HepG2 (cell line): ENCODE measurements around the gene SDK2. TPM values are rescaled to one million over a fixed set of nuclear protein-coding genes. Genes with fewer than 3 reads are reported as not detected.

ENCODE experiments used
- MAX ChIP-seq: IDR thresholded peaks from 2 replicates; pipeline ENCODE4 v1.6.1; 2012; ENCODE audit warnings: inconsistent platforms
- NFIC ChIP-seq: IDR thresholded peaks from 2 replicates; pipeline ENCODE4 v1.6.1; 2012; ENCODE audit warnings: mild to moderate bottlenecking, low read length, inconsistent platforms
- ZNF367 ChIP-seq: sonication (generic); formaldehyde crosslinking; IDR thresholded peaks from 2 replicates; pipeline ENCODE4 v1.4.0; 2020; ENCODE audit warnings: missing genetic modification reagents, borderline replicate concordance
- ZNF609 ChIP-seq: sonication (generic); formaldehyde crosslinking; IDR thresholded peaks from 2 replicates; pipeline ENCODE4 v1.4.0; 2020; ENCODE audit warnings: mild to moderate bottlenecking, missing genetic modification reagents, borderline replicate concordance
- ZNF788 ChIP-seq: sonication (generic); formaldehyde crosslinking; IDR thresholded peaks from 2 replicates; pipeline ENCODE4 v1.5.0; 2020; ENCODE audit warnings: mild to moderate bottlenecking, missing genetic modification reagents, borderline replicate concordance
- polyA plus RNA-seq, 8 experiments: library from polyadenylated mRNA; depleted of rRNA in 3 of 8; stranded (reverse) in 7 of 8; unstranded in 1 of 8; fragments of >200 nt; fragmentation: Illumina TruSeq in 4 of 8; extraction: Trizol in 4 of 8; gene quantifications; 2 replicates each; pipeline versions ENCODE4 v1.2.1 to v1.2.3, GENCODE V29; 2011 to 2016; ENCODE audit warnings: low read depth in 4 of 8, missing spikeins in 1 of 8, mixed read lengths in 1 of 8; ENCODE audit not compliant: insufficient read depth in 1 of 8
- total RNA-seq, 5 experiments: library from RNA; depleted of rRNA; stranded (reverse); fragments of >200 nt; fragmentation: Illumina TruSeq; extraction: Trizol; gene quantifications; 2 replicates each; pipeline ENCODE4 v1.2.3, GENCODE V29; 2016; ENCODE audit warnings: low read depth in 1 of 5
- TF ChIP-seq, protein P1 (sequence below): IDR thresholded peaks from 2 replicates; pipeline ENCODE4 v1.6.1; 2012; ENCODE audit warnings: low read length, improper control_type of control experiment

The SDK2 gene
- total and polyA plus RNA-seq, 2 of the 13 experiments (the other 11 are each of a cell fraction or from before 2014, with no cell fraction given) = not detected

DNA sequence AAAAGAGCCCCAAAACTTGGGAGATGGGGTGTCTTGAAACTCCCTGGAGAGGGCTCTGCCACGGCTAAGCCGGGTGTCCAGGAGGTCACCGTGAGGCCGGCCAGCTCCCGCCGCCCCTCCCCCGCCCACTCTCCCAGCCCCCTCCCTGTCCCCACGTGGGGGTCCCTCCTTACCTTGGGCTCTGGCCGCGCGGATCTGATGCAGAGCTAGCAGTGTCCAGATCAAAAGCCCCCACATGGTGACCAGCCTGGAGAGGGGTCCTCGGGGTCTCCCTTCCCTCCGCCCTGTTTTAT, 447 bp downstream of the SDK2 start (continued):
- TF ChIP-seq ZNF609 (CRISPR knock-in tag) (no peak), NFIC (no peak), ZNF788 (CRISPR knock-in tag) (no peak), MAX (no peak), ZNF367 (CRISPR knock-in tag) (no peak)
- TF ChIP-seq, protein P1, sequence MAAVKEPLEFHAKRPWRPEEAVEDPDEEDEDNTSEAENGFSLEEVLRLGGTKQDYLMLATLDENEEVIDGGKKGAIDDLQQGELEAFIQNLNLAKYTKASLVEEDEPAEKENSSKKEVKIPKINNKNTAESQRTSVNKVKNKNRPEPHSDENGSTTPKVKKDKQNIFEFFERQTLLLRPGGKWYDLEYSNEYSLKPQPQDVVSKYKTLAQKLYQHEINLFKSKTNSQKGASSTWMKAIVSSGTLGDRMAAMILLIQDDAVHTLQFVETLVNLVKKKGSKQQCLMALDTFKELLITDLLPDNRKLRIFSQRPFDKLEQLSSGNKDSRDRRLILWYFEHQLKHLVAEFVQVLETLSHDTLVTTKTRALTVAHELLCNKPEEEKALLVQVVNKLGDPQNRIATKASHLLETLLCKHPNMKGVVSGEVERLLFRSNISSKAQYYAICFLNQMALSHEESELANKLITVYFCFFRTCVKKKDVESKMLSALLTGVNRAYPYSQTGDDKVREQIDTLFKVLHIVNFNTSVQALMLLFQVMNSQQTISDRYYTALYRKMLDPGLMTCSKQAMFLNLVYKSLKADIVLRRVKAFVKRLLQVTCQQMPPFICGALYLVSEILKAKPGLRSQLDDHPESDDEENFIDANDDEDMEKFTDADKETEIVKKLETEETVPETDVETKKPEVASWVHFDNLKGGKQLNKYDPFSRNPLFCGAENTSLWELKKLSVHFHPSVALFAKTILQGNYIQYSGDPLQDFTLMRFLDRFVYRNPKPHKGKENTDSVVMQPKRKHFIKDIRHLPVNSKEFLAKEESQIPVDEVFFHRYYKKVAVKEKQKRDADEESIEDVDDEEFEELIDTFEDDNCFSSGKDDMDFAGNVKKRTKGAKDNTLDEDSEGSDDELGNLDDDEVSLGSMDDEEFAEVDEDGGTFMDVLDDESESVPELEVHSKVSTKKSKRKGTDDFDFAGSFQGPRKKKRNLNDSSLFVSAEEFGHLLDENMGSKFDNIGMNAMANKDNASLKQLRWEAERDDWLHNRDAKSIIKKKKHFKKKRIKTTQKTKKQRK = no peak
